ENCODE data around the gene MAP2K3.

MAP2K3 gene

DNA sequence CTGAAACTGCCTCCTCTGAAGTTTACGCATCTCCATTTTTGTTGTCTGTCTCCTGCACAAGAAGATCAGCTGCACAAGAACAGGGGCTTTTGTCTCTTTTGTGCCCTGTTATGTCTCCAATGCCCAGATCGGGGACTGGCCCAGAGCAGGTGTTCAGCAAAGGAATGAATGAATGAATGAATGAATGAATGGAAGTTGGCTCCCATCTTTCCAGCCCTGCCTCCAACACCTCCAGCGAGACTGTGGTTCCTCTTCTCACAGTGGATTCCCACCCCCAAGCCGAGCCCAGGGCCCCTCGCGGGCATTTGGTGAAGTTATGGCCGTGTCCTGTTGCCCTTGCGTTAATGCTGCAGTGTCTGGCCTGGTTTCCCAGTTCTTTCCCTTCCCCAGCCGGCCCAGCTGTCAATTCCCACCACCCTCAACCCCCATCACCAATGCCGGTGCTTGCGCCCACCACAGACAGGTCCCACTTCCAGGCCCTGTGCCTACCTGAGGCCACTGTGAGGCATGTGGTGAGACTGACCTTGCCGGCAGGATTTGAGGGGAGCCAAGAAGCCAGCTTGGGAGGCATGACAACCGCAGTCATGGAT is 70.4 kb downstream of the MAP2K3 start:
- DNase-seq, result no peak

DNA sequence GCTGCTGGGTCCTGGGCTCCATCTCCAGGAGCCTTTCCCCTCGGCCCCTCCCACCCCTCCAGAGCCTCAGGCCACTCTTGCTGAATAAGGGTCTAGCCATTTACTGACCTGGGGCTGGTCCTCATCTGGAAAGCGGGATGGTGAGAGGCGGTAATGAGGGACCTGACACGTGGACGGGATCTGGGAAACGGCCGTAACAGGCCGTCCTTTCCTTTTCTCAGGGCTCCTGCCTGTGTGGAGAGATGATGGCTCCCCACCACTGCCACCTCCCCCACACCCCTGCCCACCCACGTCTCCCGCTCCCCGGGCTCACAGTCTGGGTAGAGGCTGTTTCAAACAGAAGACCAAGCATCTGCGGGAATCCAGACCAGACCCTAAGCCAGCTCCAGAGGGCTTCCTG is 71.1 kb downstream of the MAP2K3 start:
- no peak for DNase-seq

GRCh38 chr17:21356537-21357127 is 72.1 kb downstream of the MAP2K3 start:
- no peak for DNase-seq

- DNase-seq, result no peak
These were observed 72.8 kb downstream of the MAP2K3 start for GRCh38 chr17:21357281-21357680.

- DNase-seq, result no peak
These were observed 73.5 kb downstream of the MAP2K3 start for GRCh38 chr17:21357696-21358656.

- no peak for DNase-seq
These were observed 74.4 kb downstream of the MAP2K3 start for GRCh38 chr17:21358682-21359482.

- DNase-seq, result no peak
These were observed 75.0 kb downstream of the MAP2K3 start for GRCh38 chr17:21359483-21359840.

DNA sequence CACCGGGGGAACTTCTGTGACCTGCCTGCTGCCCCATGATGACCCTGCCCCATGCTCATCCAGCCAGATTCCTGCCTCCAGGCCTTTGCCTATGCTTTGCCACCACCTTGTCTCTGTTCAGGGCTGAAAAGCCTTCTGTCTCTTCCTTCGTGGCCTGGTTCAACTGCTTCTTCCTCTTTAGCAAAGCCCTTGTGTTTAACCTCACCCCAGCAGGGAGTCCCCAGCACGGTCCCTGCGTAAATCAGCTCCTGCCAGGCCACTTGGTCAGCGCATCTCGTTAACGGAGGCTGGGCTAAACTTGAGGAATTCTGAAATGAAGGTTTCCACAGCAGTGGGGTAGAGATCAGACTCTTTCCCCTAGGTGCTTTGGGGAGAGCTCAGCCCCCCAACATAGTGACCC is 75.5 kb downstream of the MAP2K3 start:
- no peak for DNase-seq

DNA sequence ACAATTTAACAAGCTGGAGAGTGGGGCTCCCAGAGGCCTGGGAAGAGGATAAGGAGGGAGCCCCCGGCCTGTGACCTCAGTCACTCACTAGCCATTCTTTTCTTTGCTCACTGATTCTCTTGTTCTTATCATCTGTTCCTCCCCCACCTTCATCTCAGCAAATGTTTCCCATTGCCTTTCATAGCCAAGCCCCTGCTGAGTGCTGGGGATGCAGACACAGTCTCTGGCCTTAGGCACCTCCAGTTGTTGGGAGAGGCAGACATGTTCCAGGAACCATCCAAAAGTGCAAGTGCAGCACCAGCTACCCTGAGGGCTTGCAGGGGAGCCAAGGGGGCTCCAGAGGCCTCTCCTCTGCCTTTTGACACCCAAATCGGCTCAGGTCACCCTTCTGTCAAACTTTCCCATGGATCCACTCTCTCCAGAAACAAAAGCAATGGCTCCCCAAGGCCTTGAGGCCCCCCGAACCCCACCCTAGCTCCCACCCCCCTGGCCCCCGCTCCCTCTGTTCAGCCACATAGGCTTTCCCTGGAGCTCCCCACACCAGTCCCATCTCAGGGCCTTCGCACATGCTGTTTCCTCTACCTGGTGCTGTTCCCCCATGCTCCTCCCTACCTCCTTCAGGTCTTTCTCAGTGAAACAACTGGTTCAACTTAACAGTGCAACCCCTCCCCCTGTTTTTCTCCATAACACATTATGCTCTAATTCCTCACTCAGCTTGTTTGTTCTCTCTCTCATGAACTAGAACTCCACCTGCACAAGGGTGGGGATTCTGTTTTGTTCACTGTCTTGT is 76.7 kb downstream of the MAP2K3 start:
- DNase-seq, result no peak

DNA sequence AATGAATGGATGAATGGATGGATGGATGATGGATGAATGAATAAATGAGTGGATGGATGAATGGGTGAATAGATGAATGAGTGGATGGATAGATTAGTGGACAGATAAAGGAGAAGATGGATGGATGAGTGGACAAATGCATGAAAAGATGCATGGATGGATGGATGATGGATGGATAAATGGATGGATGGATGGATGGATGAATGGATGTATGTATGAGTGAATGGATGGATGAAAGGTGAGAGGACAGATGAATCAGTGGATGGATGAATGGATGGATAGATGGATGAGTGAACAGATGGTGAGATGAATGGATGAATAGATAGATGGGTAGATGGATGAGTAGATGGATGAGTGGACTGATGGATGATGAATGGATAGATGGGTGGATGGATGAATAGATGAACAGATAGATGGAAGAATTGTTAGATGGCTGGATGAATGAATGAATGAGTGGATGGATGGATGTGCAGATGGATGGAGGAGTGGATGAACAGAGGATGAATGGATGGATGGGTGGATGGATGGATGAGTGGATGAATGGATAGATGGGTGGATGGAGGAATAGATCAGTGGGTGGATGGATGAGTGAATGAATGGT is 77.9 kb downstream of the MAP2K3 start:
- DNase-seq, result no peak

DNA sequence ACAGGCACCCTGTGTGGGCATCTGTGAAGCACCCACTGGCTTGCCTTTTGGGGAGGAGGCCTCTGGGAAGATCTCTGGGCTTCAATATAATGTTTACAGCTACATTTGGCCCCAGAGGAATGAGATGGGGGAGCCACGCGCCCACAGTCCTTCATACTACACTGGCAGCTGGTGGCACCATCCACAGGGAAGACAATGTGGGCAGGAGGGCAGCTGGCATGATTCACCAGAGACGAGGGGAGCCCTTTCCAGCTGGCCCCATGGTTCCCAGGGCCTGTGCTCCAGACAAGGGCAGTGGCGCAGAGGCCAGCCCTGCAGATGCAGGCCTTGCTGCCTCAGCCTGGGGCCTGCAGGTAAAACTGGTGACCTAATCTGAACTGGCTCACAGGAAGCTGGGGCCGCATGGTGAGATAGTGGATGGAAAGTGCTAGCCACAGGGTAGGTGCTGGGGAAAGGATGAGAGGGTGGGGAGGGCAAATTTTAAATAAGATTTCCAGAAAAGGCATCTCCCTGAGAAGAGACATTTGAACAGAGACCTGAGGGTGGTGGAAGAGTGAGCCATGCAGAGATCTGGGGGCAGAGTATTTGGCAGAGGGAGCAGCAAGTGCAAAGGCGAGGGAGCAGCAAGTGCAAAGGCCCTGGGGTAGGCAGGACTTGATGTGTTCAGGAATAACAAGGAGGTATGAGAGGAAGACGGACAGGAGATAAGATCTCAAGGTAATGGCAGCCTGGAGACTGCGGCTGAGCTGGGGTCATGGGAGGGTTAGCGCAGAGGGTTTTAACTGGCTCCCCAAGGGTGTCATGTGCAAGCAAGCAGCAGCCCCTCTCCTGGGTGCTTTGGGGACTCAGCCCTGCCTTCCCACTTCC is 79.5 kb downstream of the MAP2K3 start:
- DNase-seq, result no peak
